CD4-positive, alpha-beta T cell treated with Interleukin-4 for 4 hours (primary cell): ENCODE data around the gene CBLN3.

ENCODE experiments used
- DNase-seq: peaks from one replicate; pipeline ENCODE4 v3.0.0-alpha.2; 2020

The CBLN3 gene

GRCh38 chr14:24378981-24379906, 50.2 kb downstream of the CBLN3 start:
- no peak for DNase-seq

DNA sequence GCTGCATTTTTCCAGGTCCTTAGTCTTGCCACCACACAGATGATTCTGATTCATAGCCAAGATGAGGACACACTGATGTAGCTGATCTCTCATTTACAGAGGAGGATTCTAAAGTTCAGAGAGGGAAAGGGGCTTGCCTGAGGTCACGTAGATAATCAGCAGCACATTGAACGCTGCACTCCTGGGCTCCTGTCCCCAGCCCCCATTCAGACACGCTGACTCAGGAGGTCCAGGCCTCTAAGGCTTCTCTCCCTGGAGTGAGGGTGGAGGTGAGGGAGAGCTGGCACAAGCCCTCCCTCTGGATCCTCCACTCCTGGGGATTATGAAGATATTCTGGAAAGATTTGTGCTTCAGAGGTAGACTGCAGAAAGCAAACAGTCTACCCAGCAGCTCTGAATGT, 51.1 kb downstream of the CBLN3 start:
- no peak for DNase-seq

GRCh38 chr14:24377657-24378056, 51.8 kb downstream of the CBLN3 start:
- no peak for DNase-seq

DNA sequence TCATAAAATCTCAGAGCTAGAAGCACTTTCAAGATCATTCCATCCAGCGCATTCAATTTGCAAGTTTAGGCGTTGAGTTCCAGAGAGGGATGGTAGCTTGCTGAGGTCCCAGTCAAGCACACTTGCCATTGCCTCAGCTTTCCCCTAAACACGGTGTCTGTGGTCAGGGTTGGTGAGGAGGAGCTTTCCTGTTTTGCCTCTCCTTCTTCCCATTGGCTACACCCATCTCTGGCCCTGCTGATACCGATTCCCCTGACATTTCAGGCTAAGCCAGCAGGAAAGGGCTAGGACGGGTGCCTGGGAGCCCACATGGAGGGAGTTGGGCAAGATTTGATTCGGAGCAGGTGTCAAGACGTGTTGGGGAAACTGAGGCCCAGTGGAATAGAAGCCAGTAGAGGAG, 52.3 kb downstream of the CBLN3 start:
- no peak for DNase-seq
